ENCODE data around the gene TRAF1. TPM values are rescaled to one million over a fixed set of nuclear protein-coding genes. Genes with fewer than 3 reads are reported as not detected.
A peak's percentile ranks its signal among the peaks of the same experiment; 100 is the strongest.

The TRAF1 gene
- polyA plus RNA-seq, 6 donors from 2014 or later, result 0.34 to 0.97 (median 0.72) TPM

DNA sequence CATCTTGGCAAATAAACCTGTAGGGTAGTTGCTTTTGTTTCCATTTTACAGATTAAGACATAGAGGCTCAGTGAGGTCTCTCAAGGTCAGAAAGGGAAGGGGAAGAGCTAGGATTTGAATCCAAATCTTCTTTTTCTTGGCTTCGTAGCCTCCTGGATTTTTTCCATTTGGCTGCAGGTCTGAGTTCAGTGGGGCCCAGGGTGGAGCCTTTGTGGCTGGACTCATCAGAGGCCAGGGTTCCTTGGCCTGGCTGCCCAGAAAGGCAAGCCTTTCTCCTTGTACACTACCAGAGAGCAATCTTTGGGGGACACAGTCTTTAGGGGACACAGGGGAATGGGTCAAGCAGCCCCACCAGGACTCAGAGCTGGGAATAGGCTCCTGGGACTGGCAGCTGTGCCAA, 10.5 kb upstream of the TRAF1 start:
- Mint-ChIP-seq H3K4me1 (peaks cover 35 to 58% (median 50%) of the 10 kb centered on the region in 3 donors), H3K27me3 (peaks cover 0 to 8% (median 0%) of the 10 kb centered on the region in 3 donors), H3K4me3 (no peak overlapping the region), H3K36me3 (no peaks in the 10 kb centered on the region), H3K27ac (peak overlapping the region in 1 of 6 donors; percentile 78), H3K9me3 (no peaks in the 10 kb centered on the region)
- ATAC-seq (ENCODE audit: low read depth in 2 of 2) (no peak), DNase-seq (no peak)

DNA sequence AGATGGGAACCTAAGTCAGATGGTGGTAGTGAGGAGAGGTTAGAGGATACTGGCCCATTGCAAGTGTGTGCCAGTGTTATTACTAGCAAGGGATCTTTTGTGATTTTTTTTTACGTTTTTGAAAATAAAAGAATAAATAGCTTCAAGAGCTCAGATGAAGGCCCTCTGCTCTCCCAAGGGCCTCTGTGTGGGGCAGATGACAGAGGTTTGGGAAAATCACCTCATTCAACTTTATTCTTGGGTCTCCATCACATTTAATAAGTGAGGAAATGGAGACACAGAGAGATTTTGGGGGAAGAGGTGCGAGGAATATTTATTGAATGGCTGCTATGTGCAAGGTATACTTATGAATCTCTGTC, 10.1 kb upstream of the TRAF1 start:
- Mint-ChIP-seq H3K9me3 (no peaks in the 10 kb centered on the region), H3K4me1 (peaks cover 35 to 61% (median 52%) of the 10 kb centered on the region in 3 donors), H3K27me3 (peaks cover 0 to 8% (median 0%) of the 10 kb centered on the region in 3 donors), H3K36me3 (no peaks in the 10 kb centered on the region), H3K4me3 (peak overlapping the region in 5 of 8 donors; percentile 34 to 82 (median 80)), H3K27ac (peak overlapping the region in 3 of 6 donors; percentile 2 to 90 (median 87))
- no peak for ATAC-seq (ENCODE audit: low read depth in 2 of 2)
- no peak for DNase-seq

- Mint-ChIP-seq H3K36me3 (no peaks in the 10 kb centered on the region), H3K9me3 (no peaks in the 10 kb centered on the region), H3K27me3 (peaks cover 0 to 3% (median 0%) of the 10 kb centered on the region in 3 donors), H3K27ac (peak overlapping the region; percentile 2 to 92 (median 53)), H3K4me3 (peak overlapping the region; percentile 34 to 82 (median 74)), H3K4me1 (peaks cover 41 to 66% (median 57%) of the 10 kb centered on the region in 3 donors)
- peak; percentile 43 to 51 for ATAC-seq (ENCODE audit: low read depth in 2 of 2)
- DNase-seq, result peak; percentile 72
Measured at GRCh38 chr9:120936011-120936763, 9.6 kb upstream of the TRAF1 start.

DNA sequence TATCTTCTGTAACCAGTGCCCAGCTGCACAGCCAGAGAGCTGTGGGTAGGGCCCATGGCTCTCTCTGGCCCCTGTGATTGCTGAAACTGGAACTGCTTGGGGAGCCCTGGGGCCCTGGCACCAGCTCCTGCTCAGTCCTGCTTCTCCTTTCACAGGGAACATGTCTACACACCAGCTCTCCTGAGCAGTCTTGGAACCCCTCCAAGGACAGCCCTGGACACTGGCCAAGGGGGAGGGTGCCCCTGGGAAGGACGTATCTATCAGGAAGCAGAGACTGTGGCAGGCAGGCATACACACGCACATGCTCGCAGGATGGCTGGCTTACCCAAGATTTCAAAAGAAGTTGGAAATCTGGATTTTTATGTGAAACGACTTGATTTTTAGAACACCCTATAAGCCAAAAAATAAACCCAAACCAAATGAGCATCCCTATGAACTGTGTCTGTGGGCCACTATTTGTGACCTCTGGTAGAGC, 8.8 kb upstream of the TRAF1 start:
- Mint-ChIP-seq H3K4me3 (peak overlapping the region; percentile 34 to 82 (median 74)), H3K9me3 (no peaks in the 10 kb centered on the region), H3K4me1 (peaks cover 43 to 71% (median 62%) of the 10 kb centered on the region in 3 donors), H3K27ac (peak overlapping the region in 5 of 6 donors; percentile 33 to 92 (median 87)), H3K27me3 (no peaks in the 10 kb centered on the region), H3K36me3 (no peaks in the 10 kb centered on the region)
- no peak for ATAC-seq (ENCODE audit: low read depth in 2 of 2)
- no peak for DNase-seq

- peak overlapping the region in 6 of 8 donors; percentile 10 to 75 (median 42) for H3K4me3 Mint-ChIP-seq
- DNase-seq (no peak), ATAC-seq (ENCODE audit: low read depth in 2 of 2) (no peak)
- H3K36me3 Mint-ChIP-seq, result no peaks in the 10 kb centered on the region
- peaks cover 48 to 83% (median 74%) of the 10 kb centered on the region in 3 donors for H3K4me1 Mint-ChIP-seq
- H3K9me3 Mint-ChIP-seq, result no peaks in the 10 kb centered on the region
- H3K27me3 Mint-ChIP-seq, result no peaks in the 10 kb centered on the region
- peak overlapping the region in 4 of 6 donors; percentile 63 to 88 (median 72) for H3K27ac Mint-ChIP-seq
Measured at GRCh38 chr9:120934281-120934680, 7.7 kb upstream of the TRAF1 start.

GRCh38 chr9:120933310-120934055, 6.9 kb upstream of the TRAF1 start:
- H3K9me3 Mint-ChIP-seq, result no peaks in the 10 kb centered on the region
- ATAC-seq (ENCODE audit: low read depth in 2 of 2), result no peak
- H3K36me3 Mint-ChIP-seq, result no peaks in the 10 kb centered on the region
- peaks cover 49 to 84% (median 78%) of the 10 kb centered on the region in 3 donors for H3K4me1 Mint-ChIP-seq
- H3K4me3 Mint-ChIP-seq, result peak overlapping the region in 3 of 8 donors; percentile 28 to 67 (median 28)
- no peak for DNase-seq
- no peaks in the 10 kb centered on the region for H3K27me3 Mint-ChIP-seq
- H3K27ac Mint-ChIP-seq, result peak overlapping the region; percentile 1 to 80 (median 61)

GRCh38 chr9:120932086-120932823, 5.7 kb upstream of the TRAF1 start:
- no peak for DNase-seq
- peaks cover 56 to 92% (median 82%) of the 10 kb centered on the region in 3 donors for H3K4me1 Mint-ChIP-seq
- H3K9me3 Mint-ChIP-seq, result no peaks in the 10 kb centered on the region
- no peaks in the 10 kb centered on the region for H3K36me3 Mint-ChIP-seq
- peak overlapping the region; percentile 98 to 100 (median 99) for H3K27ac Mint-ChIP-seq
- no peaks in the 10 kb centered on the region for H3K27me3 Mint-ChIP-seq
- H3K4me3 Mint-ChIP-seq, result peak overlapping the region; percentile 50 to 93 (median 86)
- ATAC-seq (ENCODE audit: low read depth in 2 of 2), result no peak

GRCh38 chr9:120931231-120932085, 4.9 kb upstream of the TRAF1 start:
- Mint-ChIP-seq H3K27me3 (no peaks in the 10 kb centered on the region), H3K27ac (peak overlapping the region; percentile 98 to 100 (median 99)), H3K4me1 (peaks cover 56 to 92% (median 82%) of the 10 kb centered on the region in 3 donors), H3K4me3 (peak overlapping the region; percentile 64 to 93 (median 86)), H3K9me3 (no peaks in the 10 kb centered on the region), H3K36me3 (no peaks in the 10 kb centered on the region)
- ATAC-seq (ENCODE audit: low read depth in 2 of 2) (peak; percentile 73), DNase-seq (peak; percentile 87)

GRCh38 chr9:120929229-120929791, 2.7 kb upstream of the TRAF1 start:
- Mint-ChIP-seq H3K9me3 (no peaks in the 10 kb centered on the region), H3K27ac (peak overlapping the region; percentile 81 to 99 (median 96)), H3K4me1 (peaks cover 50 to 83% (median 71%) of the 10 kb centered on the region in 3 donors), H3K27me3 (no peaks in the 10 kb centered on the region), H3K36me3 (no peaks in the 10 kb centered on the region), H3K4me3 (peak overlapping the region; percentile 70 to 90 (median 84))
- no peak for ATAC-seq (ENCODE audit: low read depth in 2 of 2)
- no peak for DNase-seq

DNA sequence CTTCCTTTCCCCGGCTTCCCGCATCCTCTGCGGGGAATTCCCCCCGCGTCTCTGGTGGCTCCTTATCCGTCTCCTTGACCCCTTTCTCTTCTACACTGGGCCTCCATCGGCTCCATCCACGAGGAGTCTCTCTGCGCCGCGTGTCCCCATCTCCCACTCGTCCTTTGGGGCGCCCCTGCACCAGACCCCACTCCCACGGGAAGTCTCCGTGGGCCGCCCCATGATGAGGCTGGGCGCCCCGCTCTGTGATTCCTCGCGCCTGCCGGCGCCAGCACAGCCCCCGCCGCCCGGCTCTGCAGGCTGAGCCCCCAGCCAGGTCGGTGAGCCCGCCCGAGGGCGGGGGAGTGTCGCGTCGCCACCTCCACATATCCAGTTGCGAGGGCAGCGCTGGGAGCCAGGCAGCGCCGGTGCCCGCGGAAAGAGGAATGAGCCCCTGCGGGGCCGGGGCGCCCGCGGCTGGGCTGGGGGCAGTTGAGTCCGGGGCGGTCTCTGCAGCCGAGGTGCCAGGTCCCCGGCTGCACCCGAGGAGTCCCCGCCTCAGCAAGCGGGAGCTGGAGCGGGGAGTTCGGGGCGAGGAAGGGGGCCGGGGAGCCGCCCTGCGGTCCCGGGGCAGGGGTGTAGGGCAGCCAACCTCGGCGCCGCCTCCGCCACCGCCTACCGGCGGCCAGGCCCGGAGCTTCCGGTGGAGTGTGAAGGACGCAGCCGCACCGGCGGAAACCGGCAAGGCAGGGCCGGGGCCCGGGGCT, 2.1 kb upstream of the TRAF1 start:
- H3K4me1 Mint-ChIP-seq, result peaks cover 46 to 76% (median 65%) of the 10 kb centered on the region in 3 donors
- DNase-seq (peak; percentile 81), ATAC-seq (ENCODE audit: low read depth in 2 of 2) (peak; percentile 38 to 51)
- no peaks in the 10 kb centered on the region for H3K36me3 Mint-ChIP-seq
- H3K4me3 Mint-ChIP-seq, result peak overlapping the region; percentile 75 to 95 (median 87)
- no peaks in the 10 kb centered on the region for H3K27me3 Mint-ChIP-seq
- no peaks in the 10 kb centered on the region for H3K9me3 Mint-ChIP-seq
- H3K27ac Mint-ChIP-seq, result peak overlapping the region; percentile 69 to 98 (median 88)

- peak overlapping the region; percentile 69 to 98 (median 88) for H3K27ac Mint-ChIP-seq
- H3K9me3 Mint-ChIP-seq, result no peaks in the 10 kb centered on the region
- DNase-seq (no peak), ATAC-seq (ENCODE audit: low read depth in 2 of 2) (no peak)
- H3K4me1 Mint-ChIP-seq, result peaks cover 40 to 70% (median 58%) of the 10 kb centered on the region in 3 donors
- no peaks in the 10 kb centered on the region for H3K27me3 Mint-ChIP-seq
- no peaks in the 10 kb centered on the region for H3K36me3 Mint-ChIP-seq
- peak overlapping the region; percentile 75 to 95 (median 86) for H3K4me3 Mint-ChIP-seq
Measured at GRCh38 chr9:120928015-120928482, 1.5 kb upstream of the TRAF1 start.

Data from naive B cell (primary cell).